GM21737 (cell line): ENCODE results near the gene POLD3.
"Not testable (repeated sequence)": the region's sequence is repeated elsewhere in the genome, so short reads cannot be mapped to it uniquely, and the experiment has no call there.

Experiments used
- ATAC-seq: cut with Tn5 transposase; IDR thresholded peaks from one replicate; pipeline ENCODE4 v1.9.1; 2021; ENCODE audit warnings: mild to moderate bottlenecking, moderate library complexity; ENCODE audit not compliant: unreplicated experiment

POLD3 gene

GRCh38 chr11:74581954-74582547 lies 10.3 kb upstream of the POLD3 start:
- ATAC-seq: no peak

- no peak for ATAC-seq
Observed at GRCh38 chr11:74583024-74583624, 9.3 kb upstream of the POLD3 start.

GRCh38 chr11:74590492-74590891 lies 1.9 kb upstream of the POLD3 start:
- not testable (repeated sequence) for ATAC-seq

- peak; percentile 22 for ATAC-seq
Observed at GRCh38 chr11:74592063-74592440, 330 bp upstream of the POLD3 start.

GRCh38 chr11:74593463-74593862 lies 1.1 kb downstream of the POLD3 start:
- no peak for ATAC-seq

GRCh38 chr11:74602637-74603556 lies 10.5 kb downstream of the POLD3 start:
- no peak for ATAC-seq

- no peak for ATAC-seq
Observed at GRCh38 chr11:74603845-74604244, 11.5 kb downstream of the POLD3 start.

GRCh38 chr11:74604311-74604710 lies 11.9 kb downstream of the POLD3 start:
- no peak for ATAC-seq

- ATAC-seq: no peak
Observed at GRCh38 chr11:74605403-74605802, 13.0 kb downstream of the POLD3 start.

- no peak for ATAC-seq
Observed at GRCh38 chr11:74608431-74608830, 16.0 kb downstream of the POLD3 start.

GRCh38 chr11:74611369-74611861 lies 19.0 kb downstream of the POLD3 start:
- no peak for ATAC-seq

GRCh38 chr11:74612877-74613276 lies 20.5 kb downstream of the POLD3 start:
- ATAC-seq: no peak

GRCh38 chr11:74615311-74615710 lies 22.9 kb downstream of the POLD3 start:
- no peak for ATAC-seq

GRCh38 chr11:74615988-74616387 lies 23.6 kb downstream of the POLD3 start:
- ATAC-seq: no peak

GRCh38 chr11:74620531-74620930 lies 28.1 kb downstream of the POLD3 start:
- no peak for ATAC-seq

- no peak for ATAC-seq
Observed at GRCh38 chr11:74626130-74626529, 33.7 kb downstream of the POLD3 start.

GRCh38 chr11:74626604-74627003 lies 34.2 kb downstream of the POLD3 start:
- no peak for ATAC-seq

- no peak for ATAC-seq
Observed at GRCh38 chr11:74627381-74627780, 35.0 kb downstream of the POLD3 start.

GRCh38 chr11:74630043-74630442 lies 37.7 kb downstream of the POLD3 start:
- no peak for ATAC-seq

GRCh38 chr11:74633406-74634393 lies 41.3 kb downstream of the POLD3 start:
- no peak for ATAC-seq

GRCh38 chr11:74634537-74634936 lies 42.2 kb downstream of the POLD3 start:
- no peak for ATAC-seq
